ENCODE data around the gene P2RY2. TPM values are rescaled to one million over a fixed set of nuclear protein-coding genes. Genes with fewer than 3 reads are reported as not detected.

P2RY2 gene
- total RNA-seq, 1 donor from 2014 or later = 12.3 TPM

GRCh38 chr11:73249853-73250783 lies 32.0 kb downstream of the P2RY2 start:
- intact Hi-C loops (cut with DNase I) = loop anchor here (10.0 kb wide), 1 partner anchor 415 kb away; no protein-coding TSS in a partner anchor
- ATAC-seq (no peak), DNase-seq (ENCODE audit: low spot score) (no peak)

GRCh38 chr11:73252577-73253191 lies 34.6 kb downstream of the P2RY2 start:
- intact Hi-C loops (cut with DNase I) = no loop called here
- ATAC-seq = no peak
- DNase-seq (ENCODE audit: low spot score) = peak; percentile 39

- DNase-seq (ENCODE audit: low spot score) (peak; percentile 61), ATAC-seq (peak; percentile 69)
- intact Hi-C loops (cut with DNase I) = no loop called here
These were observed 39.4 kb downstream of the P2RY2 start for GRCh38 chr11:73257342-73258103.

GRCh38 chr11:73258104-73259035 lies 40.3 kb downstream of the P2RY2 start:
- peak; percentile 27 for DNase-seq (ENCODE audit: low spot score)
- ATAC-seq = peak; percentile 33
- intact Hi-C loops (cut with DNase I) = no loop called here

GRCh38 chr11:73259406-73260126 lies 41.5 kb downstream of the P2RY2 start:
- DNase-seq (ENCODE audit: low spot score) (peak; percentile 51), ATAC-seq (no peak)
- intact Hi-C loops (cut with DNase I) = no loop called here

- DNase-seq (ENCODE audit: low spot score) (peak; percentile 19), ATAC-seq (no peak)
- intact Hi-C loops (cut with DNase I) = no loop called here
These were observed 42.0 kb downstream of the P2RY2 start for GRCh38 chr11:73260127-73260457.

- DNase-seq (ENCODE audit: low spot score) (peak; percentile 23), ATAC-seq (no peak)
- intact Hi-C loops (cut with DNase I) = no loop called here
These were observed 44.9 kb downstream of the P2RY2 start for GRCh38 chr11:73262851-73263495.

- ATAC-seq = no peak
- intact Hi-C loops (cut with DNase I) = no loop called here
- no peak for DNase-seq (ENCODE audit: low spot score)
These were observed 45.6 kb downstream of the P2RY2 start for GRCh38 chr11:73263640-73264039.

GRCh38 chr11:73265278-73265810 lies 47.3 kb downstream of the P2RY2 start:
- ATAC-seq (no peak), DNase-seq (ENCODE audit: low spot score) (peak; percentile 23)
- intact Hi-C loops (cut with DNase I) = no loop called here

GRCh38 chr11:73265853-73266645 lies 48.0 kb downstream of the P2RY2 start:
- ATAC-seq (no peak), DNase-seq (ENCODE audit: low spot score) (no peak)
- intact Hi-C loops (cut with DNase I) = no loop called here

GRCh38 chr11:73266646-73267020 lies 48.6 kb downstream of the P2RY2 start:
- peak; percentile 45 for DNase-seq (ENCODE audit: low spot score)
- no peak for ATAC-seq
- intact Hi-C loops (cut with DNase I) = no loop called here

GRCh38 chr11:73267122-73267846 lies 49.2 kb downstream of the P2RY2 start:
- DNase-seq (ENCODE audit: low spot score) (peak; percentile 23), ATAC-seq (no peak)
- intact Hi-C loops (cut with DNase I) = no loop called here

GRCh38 chr11:73267906-73268540 lies 49.9 kb downstream of the P2RY2 start:
- intact Hi-C loops (cut with DNase I) = no loop called here
- ATAC-seq (no peak), DNase-seq (ENCODE audit: low spot score) (peak; percentile 39)

- ATAC-seq (no peak), DNase-seq (ENCODE audit: low spot score) (peak; percentile 32)
- intact Hi-C loops (cut with DNase I) = no loop called here
These were observed 50.7 kb downstream of the P2RY2 start for GRCh38 chr11:73268671-73269271.

- no peak for ATAC-seq
- intact Hi-C loops (cut with DNase I) = no loop called here
- peak; percentile 34 for DNase-seq (ENCODE audit: low spot score)
These were observed 51.5 kb downstream of the P2RY2 start for GRCh38 chr11:73269459-73270015.
